CD14-positive monocyte (primary cell): ENCODE results near the gene CRMP1. TPM values are rescaled to one million over a fixed set of nuclear protein-coding genes. Genes with fewer than 3 reads are reported as not detected.

Experiments used
- DNase-seq, 3 donors: peaks; one replicate each; pipeline ENCODE4 v3.0.0-alpha.2; 2011 to 2022
- H2AFZ ChIP-seq: 2 replicates; pipeline ENCODE4 v1.6.0; 2012; ENCODE audit warnings: mild to moderate bottlenecking, low read depth, low read length, inconsistent platforms; ENCODE audit not compliant: insufficient read depth, poor library complexity, severe bottlenecking
- H3K27ac ChIP-seq, 2 donors: 1 replicate in 1 of 2; 2 replicates in 1 of 2; pipeline ENCODE4 v1.5.1; 2012 to 2013; ENCODE audit warnings: low read length in 2 of 2, control low read depth in 1 of 2, inconsistent platforms in 1 of 2, low read depth in 1 of 2, mild to moderate bottlenecking in 1 of 2
- H3K27me3 ChIP-seq, 2 donors: one replicate each; pipeline versions ENCODE4 v1.6.0 to v1.6.1; 2011 to 2013; ENCODE audit warnings: low read length in 2 of 2; ENCODE audit not compliant: control insufficient read depth in 2 of 2, insufficient read depth in 2 of 2
- H3K36me3 ChIP-seq, 2 donors: replicated peaks in 1 of 2; 1 replicate in 1 of 2; 2 replicates in 1 of 2; pipeline versions ENCODE4 v1.5.1 to v1.6.1; 2012 to 2013; ENCODE audit warnings: low read length in 2 of 2, control low read depth in 1 of 2, inconsistent platforms in 1 of 2, mild to moderate bottlenecking in 1 of 2; ENCODE audit not compliant: insufficient read depth in 2 of 2, control insufficient read depth in 1 of 2
- H3K4me1 ChIP-seq, 2 donors: 1 replicate in 1 of 2; 2 replicates in 1 of 2; pipeline versions ENCODE4 v1.5.1 to v1.6.1; 2012 to 2013; ENCODE audit warnings: low read length in 2 of 2, control low read depth in 1 of 2, inconsistent platforms in 1 of 2, mild to moderate bottlenecking in 1 of 2, moderate library complexity in 1 of 2; ENCODE audit not compliant: insufficient read depth in 2 of 2, control insufficient read depth in 1 of 2
- H3K4me2 ChIP-seq: replicated peaks from 2 replicates; pipeline ENCODE3; 2012; ENCODE audit warnings: low read length, moderate library complexity, mild to moderate bottlenecking; ENCODE audit not compliant: poor library complexity, severe bottlenecking; ENCODE audit errors: extremely low read depth
- H3K4me3 ChIP-seq, 3 experiments: fragments of 200-600 bp in 1 of 3; sonication (generic) in 1 of 3; replicated peaks in 1 of 3; 1 replicate in 2 of 3; 2 replicates in 1 of 3; pipeline ENCODE4 v1.5.1; 2011 to 2013; ENCODE audit warnings: low read length in 3 of 3, mild to moderate bottlenecking in 3 of 3, control low read depth in 2 of 3, low read depth in 2 of 3, inconsistent platforms in 1 of 3, moderate library complexity in 1 of 3
- H3K79me2 ChIP-seq: 2 replicates; pipeline ENCODE4 v1.6.0; 2012; ENCODE audit warnings: mild to moderate bottlenecking, control low read depth, inconsistent platforms, low read length, moderate library complexity; ENCODE audit not compliant: insufficient read depth
- H3K9ac ChIP-seq: 2 replicates; pipeline ENCODE4 v1.6.0; 2017; ENCODE audit warnings: low read length, mild to moderate bottlenecking; ENCODE audit not compliant: insufficient read depth, poor library complexity, severe bottlenecking
- H3K9me3 ChIP-seq, 2 donors: replicated peaks in 1 of 2; 1 replicate in 1 of 2; 2 replicates in 1 of 2; pipeline versions ENCODE4 v1.5.1 to v1.6.1; 2012 to 2013; ENCODE audit warnings: low read length in 2 of 2, control low read depth in 1 of 2; ENCODE audit not compliant: control insufficient read depth in 1 of 2, insufficient read depth in 1 of 2
- H4K20me1 ChIP-seq: 2 replicates; pipeline ENCODE4 v1.6.0; 2012; ENCODE audit warnings: mild to moderate bottlenecking, low read length, control low read depth, moderate library complexity; ENCODE audit not compliant: insufficient read depth
- H3K27ac Mint-ChIP-seq, 7 donors: one replicate each; pipeline ENCODE4 v1.8.0; 2020; ENCODE audit warnings: mild to moderate bottlenecking in 7 of 7, mixed read lengths in 7 of 7, moderate library complexity in 6 of 7, inconsistent platforms in 2 of 7
- H3K27me3 Mint-ChIP-seq, 3 donors: one replicate each; pipeline ENCODE4 v1.8.0; 2021 to 2022; ENCODE audit warnings: low read depth in 3 of 3, mild to moderate bottlenecking in 3 of 3, mixed read lengths in 3 of 3, moderate library complexity in 3 of 3, inconsistent platforms in 1 of 3
- H3K36me3 Mint-ChIP-seq, 2 donors: one replicate each; pipeline ENCODE4 v1.8.0; 2020; ENCODE audit warnings: mixed read lengths in 2 of 2, inconsistent platforms in 1 of 2, mild to moderate bottlenecking in 1 of 2
- H3K4me1 Mint-ChIP-seq: one replicate; pipeline ENCODE4 v1.8.0; 2020; ENCODE audit warnings: mild to moderate bottlenecking, mixed read lengths
- H3K4me3 Mint-ChIP-seq, 2 donors: one replicate each; pipeline ENCODE4 v1.8.0; 2020; ENCODE audit warnings: mild to moderate bottlenecking in 2 of 2, mixed read lengths in 2 of 2, moderate library complexity in 1 of 2
- H3K9me3 Mint-ChIP-seq, 7 donors: one replicate each; pipeline ENCODE4 v1.8.0; 2020 to 2022; ENCODE audit warnings: mixed read lengths in 7 of 7, mild to moderate bottlenecking in 6 of 7, moderate library complexity in 6 of 7, inconsistent platforms in 2 of 7
- CTCF ChIP-seq: fragments of 200-600 bp; IDR thresholded peaks from one replicate; pipeline ENCODE4 v1.8.0; 2022; ENCODE audit warnings: antibody characterized with exemption, mild to moderate bottlenecking
- WGBS: methylation state at CpG from one replicate; pipeline ENCODE4 v1.1.5; 2013; ENCODE audit warnings: missing lambda C conversion rate; ENCODE audit not compliant: insufficient coverage; 5-methylcytosine and 5-hydroxymethylcytosine counted together
- intact Hi-C, 2 donors: fragments of 100-400 bp; cut with micrococcal nuclease; formaldehyde crosslinking; loops; one replicate each; pipeline versions ENCODE4 v1.15.0 to v1.15.1; 2023
- polyA plus RNA-seq, 3 donors: library from polyadenylated mRNA; depleted of rRNA in 1 of 3; unstranded in 2 of 3; stranded (reverse) in 1 of 3; fragments of 300-500 nt in 2 of 3; fragments of >200 nt in 1 of 3; fragmentation: Illumina TruSeq in 2 of 3; gene quantifications; 1 replicate in 2 of 3; 2 replicates in 1 of 3; pipeline ENCODE4 v1.2.3, GENCODE V29; 2012 to 2021

The CRMP1 gene
- polyA plus RNA-seq, 3 donors = not detected

- DNase-seq = no peak
- Histone ChIP-seq H3K27me3 (no peaks in the 10 kb centered on the region), H3K4me2 (no peak overlapping the region), H2AFZ (no peak overlapping the region), H3K4me3 (no peak overlapping the region), H3K4me1 (no peaks in the 10 kb centered on the region), H3K9ac (no peak overlapping the region), H4K20me1 (no peaks in the 10 kb centered on the region), H3K36me3 (no peaks in the 10 kb centered on the region), H3K27ac (no peak overlapping the region), H3K79me2 (no peaks in the 10 kb centered on the region), H3K9me3 (no peaks in the 10 kb centered on the region)
- Mint-ChIP-seq H3K27ac (peak overlapping the region in 1 of 7 donors; percentile 8), H3K4me3 (no peak overlapping the region), H3K9me3 (peaks cover 0 to 2% (median 0%) of the 10 kb centered on the region in 7 donors), H3K27me3 (peaks cover 3 to 25% (median 18%) of the 10 kb centered on the region in 3 donors), H3K36me3 (no peaks in the 10 kb centered on the region), H3K4me1 (no peaks in the 10 kb centered on the region)
- intact Hi-C loops = no loop called here
- 88% methylated on average over 10 of the region's 16 CpGs for WGBS
- no peak for TF ChIP-seq CTCF
Measured at GRCh38 chr4:5925419-5926200, 32.7 kb upstream of the CRMP1 start.

- no peaks in the 10 kb centered on the region for H3K36me3 ChIP-seq
- no peaks in the 10 kb centered on the region for H3K36me3 Mint-ChIP-seq
- intact Hi-C loops = no loop called here
- no peaks in the 10 kb centered on the region for H3K27me3 ChIP-seq
- H3K4me1 Mint-ChIP-seq = no peaks in the 10 kb centered on the region
- H3K79me2 ChIP-seq = no peaks in the 10 kb centered on the region
- no peak overlapping the region for H2AFZ ChIP-seq
- H3K9ac ChIP-seq = no peak overlapping the region
- no peak overlapping the region for H3K4me3 Mint-ChIP-seq
- no peaks in the 10 kb centered on the region for H3K9me3 ChIP-seq
- no peaks in the 10 kb centered on the region for H3K4me1 ChIP-seq
- no peaks in the 10 kb centered on the region for H4K20me1 ChIP-seq
- no peak overlapping the region for H3K4me2 ChIP-seq
- 82% methylated on average over 12 of the region's 12 CpGs for WGBS
- H3K27ac Mint-ChIP-seq = no peak overlapping the region
- H3K27me3 Mint-ChIP-seq = peaks cover 3 to 28% (median 19%) of the 10 kb centered on the region in 3 donors
- no peak overlapping the region for H3K27ac ChIP-seq
- H3K9me3 Mint-ChIP-seq = peaks cover 0 to 4% (median 0%) of the 10 kb centered on the region in 7 donors
- TF ChIP-seq CTCF = no peak
- no peak for DNase-seq
- no peak overlapping the region for H3K4me3 ChIP-seq
Measured at GRCh38 chr4:5924461-5925125, 31.7 kb upstream of the CRMP1 start.
